Stomach (tissue), 4 donors: ENCODE measurements around the gene LIN52.

ENCODE experiments used
- EP300 ChIP-seq: sonication (generic); formaldehyde crosslinking; IDR thresholded peaks from one replicate; pipeline ENCODE4 v1.6.1; 2017; ENCODE audit warnings: antibody characterized with exemption
- POLR2A ChIP-seq, 4 donors: fragments of 450-650 bp; IDR thresholded peaks; one replicate each; pipeline ENCODE4 v1.6.1; 2016; ENCODE audit warnings: antibody characterized with exemption in 4 of 4, control low read depth in 2 of 4, mild to moderate bottlenecking in 1 of 4, moderate library complexity in 1 of 4
- POLR2AphosphoS5 ChIP-seq, 3 donors: sonication (generic); formaldehyde crosslinking; IDR thresholded peaks; one replicate each; pipeline ENCODE4 v1.6.1; 2016; ENCODE audit warnings: antibody characterized with exemption in 3 of 3
- TF ChIP-seq, protein P1 (sequence below), 7 experiments: fragments of 450-650 bp in 4 of 7; fragments of 200-600 bp in 3 of 7; sonication (generic) in 3 of 7; IDR thresholded peaks; one replicate each; pipeline ENCODE4 v1.5.1; 2016 to 2019; ENCODE audit warnings: antibody characterized with exemption in 7 of 7, control low read depth in 2 of 7, mild to moderate bottlenecking in 1 of 7

DNA sequence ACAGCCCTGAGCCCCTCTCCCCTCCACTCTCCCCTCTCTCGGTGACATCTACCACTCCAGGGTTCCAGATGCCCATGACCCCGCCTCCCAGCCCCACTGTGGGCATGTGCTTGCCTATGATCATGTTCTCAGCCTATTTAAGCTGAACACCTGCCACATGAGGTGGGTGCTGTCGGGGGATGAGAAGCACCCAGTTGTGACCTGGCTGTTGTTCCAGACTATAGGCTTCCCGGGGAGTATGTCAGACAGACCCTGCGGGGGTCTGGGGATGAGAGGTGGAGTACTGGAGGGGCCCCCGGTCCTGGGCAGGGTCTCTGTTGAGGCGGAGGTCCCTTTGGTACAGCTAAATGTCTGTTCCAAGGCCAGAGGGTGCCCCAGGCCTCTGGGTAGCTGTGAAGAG lies 160.5 kb downstream of the LIN52 start:
- TF ChIP-seq, protein P1, sequence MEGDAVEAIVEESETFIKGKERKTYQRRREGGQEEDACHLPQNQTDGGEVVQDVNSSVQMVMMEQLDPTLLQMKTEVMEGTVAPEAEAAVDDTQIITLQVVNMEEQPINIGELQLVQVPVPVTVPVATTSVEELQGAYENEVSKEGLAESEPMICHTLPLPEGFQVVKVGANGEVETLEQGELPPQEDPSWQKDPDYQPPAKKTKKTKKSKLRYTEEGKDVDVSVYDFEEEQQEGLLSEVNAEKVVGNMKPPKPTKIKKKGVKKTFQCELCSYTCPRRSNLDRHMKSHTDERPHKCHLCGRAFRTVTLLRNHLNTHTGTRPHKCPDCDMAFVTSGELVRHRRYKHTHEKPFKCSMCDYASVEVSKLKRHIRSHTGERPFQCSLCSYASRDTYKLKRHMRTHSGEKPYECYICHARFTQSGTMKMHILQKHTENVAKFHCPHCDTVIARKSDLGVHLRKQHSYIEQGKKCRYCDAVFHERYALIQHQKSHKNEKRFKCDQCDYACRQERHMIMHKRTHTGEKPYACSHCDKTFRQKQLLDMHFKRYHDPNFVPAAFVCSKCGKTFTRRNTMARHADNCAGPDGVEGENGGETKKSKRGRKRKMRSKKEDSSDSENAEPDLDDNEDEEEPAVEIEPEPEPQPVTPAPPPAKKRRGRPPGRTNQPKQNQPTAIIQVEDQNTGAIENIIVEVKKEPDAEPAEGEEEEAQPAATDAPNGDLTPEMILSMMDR (IDR thresholded peaks at IDR 0.05), result no peak
- TF ChIP-seq EP300 (no peak), POLR2AphosphoS5 (IDR thresholded peaks at IDR 0.05) (no peak), POLR2A (IDR thresholded peaks at IDR 0.05) (no peak)
